Measurements from ENCODE around the gene SPINK4. TPM values are rescaled to one million over a fixed set of nuclear protein-coding genes. Genes with fewer than 3 reads are reported as not detected.

SPINK4 gene
- polyA plus RNA-seq, 1 donor from 2014 or later: not detected

DNA sequence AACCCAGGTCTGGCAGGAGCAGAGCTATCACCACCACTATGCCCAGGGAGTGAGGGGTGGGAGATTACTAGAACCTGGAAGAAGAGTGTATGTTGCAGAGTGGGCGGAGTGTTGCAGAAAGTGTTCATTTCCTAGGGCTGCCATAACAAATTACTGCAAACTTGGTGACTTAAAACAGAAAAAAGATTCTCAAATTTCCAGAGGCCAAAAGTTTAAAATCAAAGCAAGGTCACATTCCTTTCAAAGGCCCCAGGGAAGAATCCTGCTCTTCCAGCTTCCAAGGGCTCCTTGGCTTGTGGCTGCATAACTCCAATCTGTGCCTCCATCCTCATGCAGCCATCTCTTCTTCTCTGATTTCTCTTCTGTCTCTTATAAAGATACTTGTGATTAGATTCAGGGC, 30.6 kb upstream of the SPINK4 start:
- H3K4me3 ChIP-seq (ENCODE audit: low read length): no peak overlapping the region
- no peak overlapping the region for H2AFZ ChIP-seq (ENCODE audit: low read depth, low read length)
- H3K27ac ChIP-seq (ENCODE audit: low read length): no peak overlapping the region
- TF ChIP-seq, protein P1, sequence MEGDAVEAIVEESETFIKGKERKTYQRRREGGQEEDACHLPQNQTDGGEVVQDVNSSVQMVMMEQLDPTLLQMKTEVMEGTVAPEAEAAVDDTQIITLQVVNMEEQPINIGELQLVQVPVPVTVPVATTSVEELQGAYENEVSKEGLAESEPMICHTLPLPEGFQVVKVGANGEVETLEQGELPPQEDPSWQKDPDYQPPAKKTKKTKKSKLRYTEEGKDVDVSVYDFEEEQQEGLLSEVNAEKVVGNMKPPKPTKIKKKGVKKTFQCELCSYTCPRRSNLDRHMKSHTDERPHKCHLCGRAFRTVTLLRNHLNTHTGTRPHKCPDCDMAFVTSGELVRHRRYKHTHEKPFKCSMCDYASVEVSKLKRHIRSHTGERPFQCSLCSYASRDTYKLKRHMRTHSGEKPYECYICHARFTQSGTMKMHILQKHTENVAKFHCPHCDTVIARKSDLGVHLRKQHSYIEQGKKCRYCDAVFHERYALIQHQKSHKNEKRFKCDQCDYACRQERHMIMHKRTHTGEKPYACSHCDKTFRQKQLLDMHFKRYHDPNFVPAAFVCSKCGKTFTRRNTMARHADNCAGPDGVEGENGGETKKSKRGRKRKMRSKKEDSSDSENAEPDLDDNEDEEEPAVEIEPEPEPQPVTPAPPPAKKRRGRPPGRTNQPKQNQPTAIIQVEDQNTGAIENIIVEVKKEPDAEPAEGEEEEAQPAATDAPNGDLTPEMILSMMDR (IDR thresholded peaks at IDR 0.05; ENCODE audit: poor library complexity, severe bottlenecking): no peak
- TF ChIP-seq MXI1 (conservative IDR thresholded peaks at IDR 0.05; ENCODE audit: poor library complexity, severe bottlenecking) (no peak), TAF1 (IDR thresholded peaks at IDR 0.05; ENCODE audit: low read depth) (no peak), EZH2 (IDR thresholded peaks at IDR 0.05; ENCODE audit: borderline replicate concordance, insufficient read depth, low read length, poor library complexity, severe bottlenecking) (no peak), POLR2AphosphoS5 (IDR thresholded peaks at IDR 0.05) (no peak), SMC3 (conservative IDR thresholded peaks at IDR 0.05; ENCODE audit: poor library complexity) (no peak), EP300 (conservative IDR thresholded peaks at IDR 0.05; ENCODE audit: poor library complexity, severe bottlenecking) (no peak), RAD21 (conservative IDR thresholded peaks at IDR 0.05) (no peak)
- TF ChIP-seq, protein P2, sequence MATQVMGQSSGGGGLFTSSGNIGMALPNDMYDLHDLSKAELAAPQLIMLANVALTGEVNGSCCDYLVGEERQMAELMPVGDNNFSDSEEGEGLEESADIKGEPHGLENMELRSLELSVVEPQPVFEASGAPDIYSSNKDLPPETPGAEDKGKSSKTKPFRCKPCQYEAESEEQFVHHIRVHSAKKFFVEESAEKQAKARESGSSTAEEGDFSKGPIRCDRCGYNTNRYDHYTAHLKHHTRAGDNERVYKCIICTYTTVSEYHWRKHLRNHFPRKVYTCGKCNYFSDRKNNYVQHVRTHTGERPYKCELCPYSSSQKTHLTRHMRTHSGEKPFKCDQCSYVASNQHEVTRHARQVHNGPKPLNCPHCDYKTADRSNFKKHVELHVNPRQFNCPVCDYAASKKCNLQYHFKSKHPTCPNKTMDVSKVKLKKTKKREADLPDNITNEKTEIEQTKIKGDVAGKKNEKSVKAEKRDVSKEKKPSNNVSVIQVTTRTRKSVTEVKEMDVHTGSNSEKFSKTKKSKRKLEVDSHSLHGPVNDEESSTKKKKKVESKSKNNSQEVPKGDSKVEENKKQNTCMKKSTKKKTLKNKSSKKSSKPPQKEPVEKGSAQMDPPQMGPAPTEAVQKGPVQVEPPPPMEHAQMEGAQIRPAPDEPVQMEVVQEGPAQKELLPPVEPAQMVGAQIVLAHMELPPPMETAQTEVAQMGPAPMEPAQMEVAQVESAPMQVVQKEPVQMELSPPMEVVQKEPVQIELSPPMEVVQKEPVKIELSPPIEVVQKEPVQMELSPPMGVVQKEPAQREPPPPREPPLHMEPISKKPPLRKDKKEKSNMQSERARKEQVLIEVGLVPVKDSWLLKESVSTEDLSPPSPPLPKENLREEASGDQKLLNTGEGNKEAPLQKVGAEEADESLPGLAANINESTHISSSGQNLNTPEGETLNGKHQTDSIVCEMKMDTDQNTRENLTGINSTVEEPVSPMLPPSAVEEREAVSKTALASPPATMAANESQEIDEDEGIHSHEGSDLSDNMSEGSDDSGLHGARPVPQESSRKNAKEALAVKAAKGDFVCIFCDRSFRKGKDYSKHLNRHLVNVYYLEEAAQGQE (IDR thresholded peaks at IDR 0.05; ENCODE audit: borderline replicate concordance): no peak
- no peak overlapping the region for H3K9ac ChIP-seq (ENCODE audit: low read length)
- H3K27me3 ChIP-seq (ENCODE audit: insufficient read depth, low read depth, low read length): no peaks in the 10 kb centered on the region
- H4K20me1 ChIP-seq (ENCODE audit: insufficient read depth): no peaks in the 10 kb centered on the region
- no peaks in the 10 kb centered on the region for H3K9me2 ChIP-seq (ENCODE audit: insufficient read depth, low read length)
- H3K9me3 ChIP-seq (ENCODE audit: low read length): no peaks in the 10 kb centered on the region
- no peaks in the 10 kb centered on the region for H3F3A ChIP-seq (ENCODE audit: insufficient read depth, low read length, poor library complexity, severe bottlenecking)
- no peaks in the 10 kb centered on the region for H3K79me2 ChIP-seq (replicated peaks; ENCODE audit: insufficient read depth, low read length)
- no peak overlapping the region for H3K4me2 ChIP-seq (ENCODE audit: low read length)
- no peaks in the 10 kb centered on the region for H3K36me3 ChIP-seq (ENCODE audit: insufficient read depth, low read length)

DNA sequence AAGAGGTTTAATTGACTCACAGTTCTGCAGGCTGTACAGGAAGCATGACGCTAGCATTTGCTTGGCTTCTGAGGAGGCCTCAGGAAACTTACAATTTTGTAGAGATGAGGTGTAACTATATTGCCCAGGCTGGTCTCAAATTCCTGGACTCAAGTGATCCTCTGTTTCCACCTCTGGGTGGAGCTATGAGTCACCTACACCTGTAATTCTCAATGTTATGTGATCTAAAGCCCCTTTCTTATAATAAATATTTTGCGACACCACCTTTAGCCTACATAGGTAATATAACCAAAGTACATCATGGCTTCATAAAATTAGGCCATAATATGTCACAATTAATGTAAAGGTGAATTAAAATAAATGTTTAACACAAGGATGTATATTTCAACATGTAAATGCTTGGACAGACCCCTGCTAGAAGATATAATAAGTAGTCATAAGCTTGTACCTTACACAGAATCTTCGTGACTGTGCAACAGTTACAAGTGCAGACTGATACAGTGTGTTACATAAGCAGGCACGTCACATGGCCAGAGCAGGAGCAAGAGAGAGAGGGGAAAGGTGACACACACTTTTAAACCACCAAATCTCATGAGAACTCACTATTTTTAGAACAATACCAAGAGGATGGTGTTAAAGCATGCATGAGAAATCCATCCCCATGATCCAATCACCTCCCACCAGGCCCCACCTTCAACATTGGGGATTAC, 29.8 kb upstream of the SPINK4 start:
- H3K79me2 ChIP-seq (replicated peaks; ENCODE audit: insufficient read depth, low read length): no peaks in the 10 kb centered on the region
- no peak for TF ChIP-seq SMC3 (conservative IDR thresholded peaks at IDR 0.05; ENCODE audit: poor library complexity)
- no peak for TF ChIP-seq MXI1 (conservative IDR thresholded peaks at IDR 0.05; ENCODE audit: poor library complexity, severe bottlenecking)
- no peak for TF ChIP-seq RAD21 (conservative IDR thresholded peaks at IDR 0.05)
- TF ChIP-seq EP300 (conservative IDR thresholded peaks at IDR 0.05; ENCODE audit: poor library complexity, severe bottlenecking): no peak
- TF ChIP-seq, protein P1 (IDR thresholded peaks at IDR 0.05; ENCODE audit: poor library complexity, severe bottlenecking): no peak
- no peak for TF ChIP-seq TAF1 (IDR thresholded peaks at IDR 0.05; ENCODE audit: low read depth)
- TF ChIP-seq EZH2 (IDR thresholded peaks at IDR 0.05; ENCODE audit: borderline replicate concordance, insufficient read depth, low read length, poor library complexity, severe bottlenecking): no peak
- H3K9me3 ChIP-seq (ENCODE audit: low read length): no peaks in the 10 kb centered on the region
- no peaks in the 10 kb centered on the region for H4K20me1 ChIP-seq (ENCODE audit: insufficient read depth)
- H3K27ac ChIP-seq (ENCODE audit: low read length): no peak overlapping the region
- H2AFZ ChIP-seq (ENCODE audit: low read depth, low read length): no peak overlapping the region
- no peaks in the 10 kb centered on the region for H3F3A ChIP-seq (ENCODE audit: insufficient read depth, low read length, poor library complexity, severe bottlenecking)
- no peak overlapping the region for H3K9ac ChIP-seq (ENCODE audit: low read length)
- H3K9me2 ChIP-seq (ENCODE audit: insufficient read depth, low read length): no peaks in the 10 kb centered on the region
- H3K27me3 ChIP-seq (ENCODE audit: insufficient read depth, low read depth, low read length): no peaks in the 10 kb centered on the region
- no peak overlapping the region for H3K4me3 ChIP-seq (ENCODE audit: low read length)
- no peak overlapping the region for H3K4me2 ChIP-seq (ENCODE audit: low read length)
- no peaks in the 10 kb centered on the region for H3K36me3 ChIP-seq (ENCODE audit: insufficient read depth, low read length)

Measured in neural cell (in vitro differentiated cells).